Activated CD8-positive, alpha-beta T cell treated with anti-CD3 and anti-CD28 coated beads for 36 hours (primary cell): ENCODE measurements around the gene LRRC8E. TPM values are rescaled to one million over a fixed set of nuclear protein-coding genes. Genes with fewer than 3 reads are reported as not detected.

Experiments used
- ATAC-seq: fragments of 200-7000 bp; cut with Tn5 transposase; one replicate; pipeline ENCODE4 v1.10.0; 2021; ENCODE audit warnings: mild to moderate bottlenecking, moderate library complexity
- CTCF ChIA-PET: fragments of 350-600 bp; sonication (Branson Sonifier 250); formaldehyde crosslinking; loops from one replicate; lab custom pipeline; 2021; ENCODE audit warnings: antibody characterized with exemption; lab: Charles Lee
- POLR2A ChIA-PET: fragments of 350-600 bp; sonication (Branson Sonifier 250); formaldehyde crosslinking; loops from one replicate; lab custom pipeline; 2021; ENCODE audit warnings: antibody characterized with exemption; lab: Charles Lee
- DNase-seq: peaks from one replicate; pipeline ENCODE4 v3.0.0-alpha.2; 2020
- H3K27ac Mint-ChIP-seq: one replicate; pipeline ENCODE4 v1.8.0; 2021; ENCODE audit warnings: mild to moderate bottlenecking, mixed read lengths
- H3K27me3 Mint-ChIP-seq: one replicate; pipeline ENCODE4 v1.8.0; 2021; ENCODE audit warnings: mixed read lengths
- H3K36me3 Mint-ChIP-seq: one replicate; pipeline ENCODE4 v1.8.0; 2021; ENCODE audit warnings: low read depth, mixed read lengths
- H3K4me1 Mint-ChIP-seq: one replicate; pipeline ENCODE4 v1.8.0; 2021; ENCODE audit warnings: low read depth, mixed read lengths
- H3K4me3 Mint-ChIP-seq: one replicate; pipeline ENCODE4 v1.8.0; 2021; ENCODE audit warnings: mild to moderate bottlenecking, moderate library complexity, mixed read lengths
- H3K9me3 Mint-ChIP-seq: one replicate; pipeline ENCODE4 v1.8.0; 2021; ENCODE audit warnings: mixed read lengths
- CTCF ChIP-seq: fragments of 200-600 bp; IDR thresholded peaks from one replicate; pipeline ENCODE4 v1.8.0; 2022; ENCODE audit warnings: antibody characterized with exemption, mild to moderate bottlenecking
- intact Hi-C: fragments of 100-400 bp; cut with micrococcal nuclease; formaldehyde crosslinking; loops from one replicate; pipeline ENCODE4 v1.10.0; 2022
- total RNA-seq, 2 experiments: library from RNA; stranded (reverse); gene quantifications; one replicate each; pipeline ENCODE4 v1.2.3, GENCODE V29; 2021

Gene LRRC8E
- not detected for total RNA-seq

GRCh38 chr19:7888145-7888825, at the start of gene LRRC8E:
Gene LRRC8E (plus strand): TSS chr19:7888510. CDS start chr19:7895604, 7,094 bp downstream.
- Mint-ChIP-seq H3K4me1 (peaks cover 2% of the 10 kb centered on the region), H3K9me3 (no peaks in the 10 kb centered on the region), H3K27me3 (peaks cover 12% of the 10 kb centered on the region), H3K36me3 (no peaks in the 10 kb centered on the region), H3K27ac (no peak within 1 kb of the TSS), H3K4me3 (no peak within 1 kb of the TSS)
- no peak for TF ChIP-seq CTCF
- peak; percentile 89 for ATAC-seq
- CTCF ChIA-PET = interaction anchor here (1.6 kb wide), 1 partner anchor 19 kb away, joined by 4 read pairs; no protein-coding TSS in a partner anchor
- DNase-seq = peak; percentile 49
- POLR2A ChIA-PET = interaction anchor here (0.6 to 1.9 kb wide), 2 partner anchors 11 to 12 kb away, joined by 3 to 5 read pairs; no protein-coding TSS in a partner anchor
- intact Hi-C loops = no loop called here

DNA sequence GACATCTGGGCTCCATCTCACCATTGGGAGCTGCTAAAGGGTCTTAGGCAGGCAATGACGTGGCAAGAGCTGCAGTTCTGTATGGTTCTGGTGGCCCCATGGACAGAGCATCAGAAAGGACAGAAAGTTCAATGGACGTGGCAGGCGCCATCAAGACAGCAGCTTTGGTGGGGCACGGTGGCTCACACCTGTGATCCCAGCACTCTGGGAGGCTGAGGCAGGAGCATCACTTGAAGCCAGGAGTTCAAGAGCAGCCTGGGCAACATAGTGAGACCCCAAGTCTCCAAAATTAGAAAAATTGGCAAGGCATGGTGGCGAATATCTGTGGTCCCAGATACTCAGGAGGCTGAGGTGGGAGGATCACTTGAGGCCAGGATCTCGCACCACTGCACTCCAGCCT, 48.8 kb upstream of the LRRC8E start:
- ChIA-PET POLR2A (interaction anchor here (0.9 kb wide), 1 partner anchor 10 kb away, joined by 3 read pairs; no protein-coding TSS in a partner anchor), CTCF (no interaction called here)
- H3K27ac Mint-ChIP-seq = no peak overlapping the region

DNA sequence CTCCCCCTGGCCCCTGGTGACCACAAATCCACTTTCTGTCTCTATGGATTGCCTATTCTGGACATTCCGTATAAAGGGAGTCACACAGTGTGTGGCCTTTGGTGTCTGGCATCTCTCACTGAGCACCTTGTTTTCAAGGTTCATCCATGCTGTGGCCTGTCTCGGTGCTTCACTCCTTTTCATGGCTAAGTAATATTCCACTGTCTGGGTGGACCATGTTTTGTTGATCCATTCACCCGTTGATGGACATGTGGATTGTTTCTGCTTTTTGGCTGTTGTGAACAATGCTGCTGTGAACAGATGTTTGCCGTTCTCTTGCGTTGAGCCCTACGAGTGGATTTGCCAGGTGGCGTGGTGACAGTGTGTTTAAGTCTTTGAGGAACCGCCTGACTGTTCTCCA, 47.7 kb upstream of the LRRC8E start:
- no peak overlapping the region for H3K4me3 Mint-ChIP-seq
- CTCF ChIA-PET = no interaction called here
- ATAC-seq (no peak), DNase-seq (no peak)
- no peaks in the 10 kb centered on the region for H3K36me3 Mint-ChIP-seq
- TF ChIP-seq CTCF = no peak
- no peaks in the 10 kb centered on the region for H3K9me3 Mint-ChIP-seq
- POLR2A ChIA-PET = no interaction called here
- intact Hi-C loops = no loop called here
- no peak overlapping the region for H3K27ac Mint-ChIP-seq
- H3K4me1 Mint-ChIP-seq = no peaks in the 10 kb centered on the region
- no peaks in the 10 kb centered on the region for H3K27me3 Mint-ChIP-seq

More for the DNA sequence above, 48.8 kb upstream of the LRRC8E start:
- H3K9me3 Mint-ChIP-seq = no peaks in the 10 kb centered on the region
- intact Hi-C loops = no loop called here
- no peak overlapping the region for H3K4me3 Mint-ChIP-seq
- DNase-seq = no peak
- no peaks in the 10 kb centered on the region for H3K4me1 Mint-ChIP-seq
- ATAC-seq = no peak
- H3K27me3 Mint-ChIP-seq = no peaks in the 10 kb centered on the region
- no peak for TF ChIP-seq CTCF
- H3K36me3 Mint-ChIP-seq = no peaks in the 10 kb centered on the region

DNA sequence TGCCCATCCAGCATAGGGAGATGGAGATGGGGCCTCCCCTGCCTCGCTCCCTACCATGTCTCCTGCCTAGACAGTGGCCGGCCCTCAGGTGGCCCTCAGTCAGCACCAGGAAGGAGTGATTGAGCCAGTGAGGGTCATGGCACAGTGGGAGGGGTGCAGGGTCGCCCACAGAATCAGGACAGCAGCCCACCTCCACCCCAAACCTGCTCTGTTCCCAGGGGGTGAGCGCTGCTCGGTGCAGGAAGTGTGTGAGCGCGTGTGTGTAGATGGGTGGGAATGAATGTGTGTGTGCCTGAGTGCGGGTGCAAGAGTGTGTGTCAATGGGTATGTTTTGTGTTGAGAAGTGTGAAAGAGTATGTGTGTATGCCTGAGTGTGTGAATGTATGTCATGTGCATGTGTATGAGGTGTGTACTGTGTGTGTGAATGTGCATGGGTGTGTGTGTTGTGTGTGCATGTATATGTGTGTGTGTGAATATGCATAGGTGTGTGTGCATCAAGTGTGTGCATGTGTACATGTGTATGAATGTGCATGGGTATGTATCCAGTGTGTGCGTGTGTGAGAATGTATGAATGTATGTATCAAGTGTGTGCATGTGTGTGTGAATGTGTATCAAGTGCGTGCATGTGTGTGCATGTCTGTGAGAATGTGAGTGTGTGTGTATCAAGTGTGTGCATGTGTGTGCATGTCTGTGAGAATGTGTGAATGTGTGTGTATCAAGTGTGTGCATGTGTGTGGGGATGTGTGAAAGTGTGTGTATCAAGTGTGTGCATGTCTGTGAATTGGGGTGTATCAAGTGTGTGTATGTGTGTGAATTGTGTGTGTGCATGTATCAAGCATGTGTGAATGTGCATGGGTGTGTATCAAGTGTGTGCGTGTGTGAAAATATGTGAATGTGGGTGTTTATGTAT, 46.3 kb upstream of the LRRC8E start:
- Mint-ChIP-seq H3K4me3 (no peak overlapping the region), H3K9me3 (no peaks in the 10 kb centered on the region), H3K27me3 (no peaks in the 10 kb centered on the region), H3K27ac (no peak overlapping the region), H3K36me3 (no peaks in the 10 kb centered on the region), H3K4me1 (no peaks in the 10 kb centered on the region)
- no peak for TF ChIP-seq CTCF
- ATAC-seq (no peak), DNase-seq (no peak)
- ChIA-PET POLR2A (no interaction called here), CTCF (no interaction called here)
- intact Hi-C loops = no loop called here
